HG02943 (cell line): ENCODE data around the gene PROSER3.
A peak's percentile ranks its signal among the peaks of the same experiment; 100 is the strongest.

Source experiments
- ATAC-seq: cut with Tn5 transposase; IDR thresholded peaks from one replicate; pipeline ENCODE4 v1.9.1; 2021; ENCODE audit warnings: mild to moderate bottlenecking, low read depth, moderate library complexity; ENCODE audit not compliant: unreplicated experiment

Gene PROSER3

GRCh38 chr19:35773020-35773806, 15.2 kb downstream of the PROSER3 start:
- ATAC-seq, result no peak

GRCh38 chr19:35774274-35775045, 16.5 kb downstream of the PROSER3 start:
- ATAC-seq, result no peak

- ATAC-seq, result no peak
Observed at GRCh38 chr19:35775046-35775297, 17.0 kb downstream of the PROSER3 start.

GRCh38 chr19:35775298-35776101, 17.5 kb downstream of the PROSER3 start, which contains the start of gene ARHGAP33:
ARHGAP33 (plus strand) TSS chr19:35775564; CDS start chr19:35775659, 95 bp downstream.
- peak; percentile 76 for ATAC-seq

- no peak for ATAC-seq
Observed at GRCh38 chr19:35776102-35776788, 18.3 kb downstream of the PROSER3 start.

GRCh38 chr19:35777086-35777841, 19.3 kb downstream of the PROSER3 start:
- no peak for ATAC-seq

- no peak for ATAC-seq
Observed at GRCh38 chr19:35777961-35778360, 20.0 kb downstream of the PROSER3 start.

GRCh38 chr19:35779033-35779432, 21.1 kb downstream of the PROSER3 start:
- ATAC-seq, result no peak

- ATAC-seq, result no peak
Observed at GRCh38 chr19:35780058-35780457, 22.1 kb downstream of the PROSER3 start.

- no peak for ATAC-seq
Observed at GRCh38 chr19:35780717-35781116, 22.7 kb downstream of the PROSER3 start.

GRCh38 chr19:35781650-35782049, 23.7 kb downstream of the PROSER3 start:
- no peak for ATAC-seq

- no peak for ATAC-seq
Observed at GRCh38 chr19:35782589-35782988, 24.6 kb downstream of the PROSER3 start.

- ATAC-seq, result no peak
Observed at GRCh38 chr19:35783469-35784434, 25.8 kb downstream of the PROSER3 start.

- no peak for ATAC-seq
Observed at GRCh38 chr19:35784503-35785338, 26.7 kb downstream of the PROSER3 start.

- no peak for ATAC-seq
Observed at GRCh38 chr19:35785339-35785627, 27.3 kb downstream of the PROSER3 start.

GRCh38 chr19:35786299-35787160, 28.6 kb downstream of the PROSER3 start:
- ATAC-seq, result no peak

- no peak for ATAC-seq
Observed at GRCh38 chr19:35787227-35787799, 29.3 kb downstream of the PROSER3 start.
